ENCODE results near the gene CLBA1.
A peak's percentile ranks its signal among the peaks of the same experiment; 100 is the strongest.
"Not testable (repeated sequence)": the region's sequence is repeated elsewhere in the genome, so short reads cannot be mapped to it uniquely, and the experiment has no call there.

Gene CLBA1

GRCh38 chr14:104985675-104986486, at the start of gene CLBA1:
Gene CLBA1 (plus strand): TSS chr14:104985788. CDS start chr14:104986432, 644 bp downstream.
- peak; percentile 87 for DNase-seq (ENCODE audit: low spot score)

DNA sequence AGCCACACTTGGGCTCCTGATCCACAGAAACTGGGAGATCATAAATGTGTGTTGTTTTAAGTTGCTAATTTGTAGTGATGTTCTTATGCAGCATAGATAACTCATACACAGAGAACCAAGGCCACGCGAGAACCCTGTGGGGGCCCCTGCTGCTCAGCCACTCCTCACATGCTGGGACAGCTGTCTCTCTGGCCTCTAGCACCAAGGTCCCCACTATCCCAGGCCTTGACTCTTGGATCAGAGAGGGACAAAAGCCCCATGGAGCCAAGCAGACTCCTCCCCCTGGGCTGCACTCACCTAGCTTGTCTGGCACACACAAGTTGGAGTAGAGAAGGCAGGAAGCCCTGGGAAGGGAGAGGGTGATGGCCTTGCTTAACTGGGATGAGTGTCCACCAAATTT, 49.6 kb upstream of the CLBA1 start:
- DNase-seq (ENCODE audit: low spot score): no peak

DNA sequence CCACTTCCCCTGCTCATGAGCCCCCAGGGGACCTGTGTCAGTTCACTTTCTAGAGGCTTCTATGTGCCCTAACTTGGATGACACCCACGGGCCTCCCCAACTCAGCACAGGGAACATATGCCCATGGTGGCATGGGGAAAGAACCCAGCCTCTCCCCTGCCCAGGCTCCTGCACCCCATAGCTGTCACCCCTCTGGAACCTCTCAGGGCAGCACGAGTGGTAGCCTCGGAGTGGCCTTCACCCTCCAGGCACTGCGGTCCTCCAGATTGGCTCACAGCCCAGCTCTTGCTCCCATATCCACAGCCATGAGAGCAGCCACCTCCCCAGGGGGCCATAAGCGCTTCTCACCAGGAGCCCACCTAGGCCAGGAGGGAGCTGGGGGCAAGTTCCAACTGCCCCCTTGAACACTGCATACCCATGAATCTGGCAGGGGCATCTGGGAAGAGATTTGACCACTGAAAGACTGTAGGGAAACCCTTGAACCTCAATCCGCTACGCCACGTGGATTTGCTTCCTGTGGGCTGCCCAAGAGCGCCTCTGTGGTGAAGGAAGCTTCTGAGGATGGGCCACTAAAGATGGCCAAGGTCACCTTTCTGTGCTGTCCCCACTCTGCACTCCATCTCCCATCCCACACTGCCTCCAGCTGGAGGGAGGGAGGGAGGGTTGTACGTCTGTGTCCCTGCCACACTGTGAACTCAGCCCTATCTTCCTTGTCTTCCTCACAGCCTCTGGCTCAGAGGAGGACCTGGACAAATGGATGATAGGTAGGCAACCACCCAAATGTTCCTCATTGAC, 49.0 kb upstream of the CLBA1 start:
- DNase-seq (ENCODE audit: low spot score): no peak

DNA sequence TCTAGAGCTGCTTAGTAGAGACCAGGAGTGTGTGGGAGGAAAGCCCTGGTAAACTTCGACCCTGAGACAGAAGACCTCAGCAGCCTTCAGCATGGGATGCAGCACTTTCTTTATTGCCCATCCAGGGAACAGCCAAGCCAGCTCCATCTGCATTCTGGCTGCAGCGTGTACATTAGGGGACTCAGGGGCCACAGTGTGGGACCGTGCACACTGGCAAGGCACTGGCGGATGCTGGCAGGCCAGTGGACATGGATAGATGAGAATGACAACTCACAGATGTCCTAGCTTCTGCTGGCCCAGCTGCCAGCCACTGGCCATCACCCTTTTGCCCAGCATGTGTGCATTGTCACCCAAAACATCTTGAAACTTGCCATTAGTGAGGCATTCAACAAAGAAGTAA, 48.4 kb upstream of the CLBA1 start:
- no peak for DNase-seq (ENCODE audit: low spot score)

- DNase-seq (ENCODE audit: low spot score): no peak
These were observed 47.8 kb upstream of the CLBA1 start for GRCh38 chr14:104937694-104938365.

DNA sequence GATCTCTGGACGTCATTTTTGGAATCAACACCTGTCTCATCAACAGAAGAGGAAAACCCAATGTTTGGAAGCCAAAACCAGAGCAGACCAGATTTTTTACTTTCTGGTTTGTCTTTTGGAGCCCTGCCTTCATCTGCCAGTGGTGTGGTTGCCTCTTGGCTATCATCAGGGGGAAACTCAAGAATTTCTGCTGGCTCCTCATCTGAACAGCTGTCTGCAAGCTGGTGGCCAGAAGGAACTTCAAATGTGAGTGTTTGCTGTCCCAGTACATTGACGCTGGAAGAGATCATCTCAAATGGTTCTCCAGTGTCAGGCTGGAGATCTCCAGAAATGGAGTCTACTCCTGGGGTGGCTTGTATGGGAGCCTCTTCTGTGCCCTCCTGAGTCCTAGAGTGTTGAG, 47.2 kb upstream of the CLBA1 start:
- DNase-seq (ENCODE audit: low spot score): no peak

DNA sequence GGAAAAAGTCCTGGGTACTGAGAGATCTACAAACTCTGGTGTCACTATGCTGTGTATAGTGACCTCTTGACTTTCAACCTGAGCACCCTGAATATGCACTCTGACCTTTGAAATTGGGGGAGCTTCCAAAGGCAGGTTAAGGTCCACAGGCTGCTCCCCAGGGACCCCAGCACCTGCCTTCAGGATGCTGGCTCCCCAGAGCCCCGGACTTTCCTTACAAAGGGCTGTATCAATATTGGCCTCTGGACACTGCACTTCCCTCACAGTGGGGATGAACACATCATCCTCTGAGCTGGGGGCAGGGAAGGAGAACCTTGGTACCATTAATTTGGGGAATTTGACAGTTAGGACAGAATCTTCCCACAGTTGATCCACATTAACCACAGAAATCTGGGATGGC, 46.6 kb upstream of the CLBA1 start:
- DNase-seq (ENCODE audit: low spot score): no peak

DNA sequence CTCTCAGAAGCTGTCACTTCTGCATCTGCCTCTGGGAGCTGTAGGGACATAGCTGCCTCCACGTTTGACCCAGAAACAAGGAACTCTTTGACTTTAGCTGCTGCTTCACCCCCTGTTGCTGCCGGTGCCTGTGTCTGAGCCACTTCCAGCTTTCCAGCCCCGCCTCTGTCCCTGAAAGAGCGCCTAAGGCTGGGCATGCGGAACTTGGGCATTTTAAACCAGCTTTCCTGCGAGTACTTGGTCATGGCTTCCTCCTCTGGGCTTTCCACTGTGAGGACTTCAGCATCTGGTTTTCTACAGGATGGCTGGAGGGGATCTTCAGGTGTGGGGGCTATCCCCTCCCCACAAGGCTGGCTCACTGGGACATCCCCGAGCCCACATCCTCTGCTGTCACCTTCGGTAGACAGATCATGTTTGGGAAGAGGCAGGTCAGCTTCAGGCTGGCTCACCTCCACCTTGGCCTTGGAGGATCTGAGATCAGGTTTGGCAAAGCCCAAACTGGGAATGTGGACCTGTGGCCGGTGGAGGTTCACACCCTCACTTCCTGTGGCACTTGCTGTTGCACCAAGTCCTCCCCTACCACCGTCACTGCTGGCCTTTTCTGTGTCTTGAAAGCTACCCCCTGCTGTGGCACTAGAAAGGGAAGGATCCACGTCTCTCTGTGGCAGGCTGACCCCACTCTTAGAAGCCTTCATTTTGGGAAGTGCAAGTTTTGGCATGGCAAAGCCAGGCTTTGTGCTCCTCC, 45.8 kb upstream of the CLBA1 start:
- DNase-seq (ENCODE audit: low spot score): no peak

- DNase-seq (ENCODE audit: low spot score): no peak
These were observed 45.0 kb upstream of the CLBA1 start for GRCh38 chr14:104940526-104941150.

- no peak for DNase-seq (ENCODE audit: low spot score)
These were observed 43.9 kb upstream of the CLBA1 start for GRCh38 chr14:104941508-104942365.

DNA sequence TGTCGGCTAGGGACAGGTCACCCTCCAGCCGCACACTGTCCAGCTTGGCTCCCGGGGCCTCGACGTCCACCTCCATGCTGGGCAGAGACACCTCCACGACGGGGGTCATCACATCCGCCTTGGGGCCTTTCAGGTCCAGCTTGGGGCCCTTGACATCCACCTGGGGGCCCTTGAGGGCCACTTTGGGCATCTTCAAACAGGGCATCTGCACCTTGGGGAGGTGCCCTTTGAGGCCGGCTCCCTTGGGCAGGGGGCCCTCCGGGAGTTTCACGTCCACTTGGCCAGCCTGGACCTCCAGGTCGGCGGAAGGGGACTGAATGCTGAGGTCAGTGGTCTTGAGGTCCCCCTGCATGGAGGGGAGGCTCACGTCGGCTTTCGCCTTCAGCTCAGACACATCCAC, 43.0 kb upstream of the CLBA1 start:
- DNase-seq (ENCODE audit: low spot score): no peak

DNA sequence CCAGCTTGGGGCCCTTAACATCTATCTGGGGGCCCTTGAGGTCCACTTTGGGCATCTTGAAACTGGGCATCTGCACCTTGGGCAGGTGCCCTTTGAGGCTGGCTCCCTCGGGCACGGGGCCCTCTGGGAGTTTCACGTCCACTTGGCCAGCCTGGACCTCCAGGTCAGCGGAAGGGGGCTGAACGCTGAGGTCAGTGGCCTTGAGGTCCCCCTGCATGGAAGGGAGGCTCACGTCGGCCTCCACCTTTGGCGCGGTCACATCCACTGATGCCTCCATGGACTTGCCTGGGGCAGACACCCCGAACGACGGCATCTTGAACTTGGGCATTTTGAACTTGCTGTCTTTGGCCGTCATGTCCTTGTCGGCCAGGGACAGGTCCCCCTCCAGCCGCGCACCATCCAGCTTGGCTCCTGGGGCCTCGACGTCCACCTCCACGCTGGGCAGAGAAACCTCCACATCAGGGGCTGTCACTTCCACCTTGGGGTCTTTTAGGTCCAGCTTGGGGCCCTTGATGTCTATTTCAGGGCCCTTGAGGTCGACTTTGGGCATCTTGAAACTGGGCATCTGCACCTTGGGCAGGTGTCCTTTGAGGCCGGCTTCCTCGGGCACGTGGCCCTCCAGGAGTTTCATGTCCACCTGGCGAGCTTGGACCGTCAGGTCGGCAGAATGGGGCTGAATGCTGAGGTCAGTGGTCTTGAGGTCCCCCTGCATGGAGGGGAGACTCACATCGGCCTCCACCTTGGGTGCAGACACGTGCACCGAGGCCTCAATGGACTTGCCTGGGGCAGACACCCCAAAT, 42.2 kb upstream of the CLBA1 start:
- DNase-seq (ENCODE audit: low spot score): not testable (repeated sequence)

- DNase-seq (ENCODE audit: low spot score): not testable (repeated sequence)
These were observed 41.6 kb upstream of the CLBA1 start for GRCh38 chr14:104944016-104944308.

- DNase-seq (ENCODE audit: low spot score): not testable (repeated sequence)
These were observed 41.0 kb upstream of the CLBA1 start for GRCh38 chr14:104944436-104945205.

- not testable (repeated sequence) for DNase-seq (ENCODE audit: low spot score)
These were observed 40.3 kb upstream of the CLBA1 start for GRCh38 chr14:104945266-104945665.

DNA sequence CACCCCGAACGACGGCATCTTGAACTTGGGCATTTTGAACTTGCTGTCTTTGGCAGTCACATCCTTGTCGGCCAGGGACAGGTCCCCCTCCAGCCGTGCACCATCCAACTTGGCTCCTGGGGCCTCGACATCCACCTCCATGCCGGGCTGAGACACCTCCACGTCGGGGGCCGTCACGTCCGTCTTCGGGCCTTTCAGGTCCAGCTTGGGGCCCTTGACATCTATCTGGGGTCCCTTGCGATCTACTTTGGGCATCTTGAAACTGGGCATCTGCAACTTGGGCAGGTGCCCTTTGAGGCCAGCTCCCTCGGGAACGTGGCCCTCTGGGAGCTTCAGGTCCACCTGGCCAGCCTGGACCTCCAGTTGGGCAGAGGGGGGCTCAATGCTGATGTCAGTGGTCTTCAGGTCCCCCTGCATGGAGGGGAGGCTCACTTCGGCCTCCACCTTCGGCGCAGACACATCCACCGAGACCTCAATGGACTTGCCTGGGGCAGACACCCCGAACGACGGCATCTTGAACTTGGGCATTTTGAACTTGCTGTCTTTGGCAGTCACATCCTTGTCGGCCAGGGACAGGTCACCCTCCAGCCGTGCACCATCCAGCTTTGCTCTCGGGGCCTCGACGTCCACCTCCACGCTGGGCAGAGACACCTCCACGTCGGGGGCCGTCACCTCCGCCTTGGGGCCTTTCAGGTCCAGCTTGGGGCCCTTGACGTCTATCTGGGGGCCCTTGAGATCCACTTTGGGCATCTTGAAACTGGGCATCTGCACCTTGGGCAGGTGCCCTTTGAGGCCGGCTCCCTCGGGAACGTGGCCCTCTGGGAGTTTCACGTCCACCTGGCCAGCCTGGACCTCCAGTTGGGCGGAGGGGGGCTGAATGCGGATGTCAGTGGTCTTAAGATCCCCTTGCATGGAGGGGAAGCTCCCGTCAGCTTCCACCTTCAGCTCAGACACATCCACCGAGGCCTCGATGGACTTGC, 39.3 kb upstream of the CLBA1 start:
- DNase-seq (ENCODE audit: low spot score): not testable (repeated sequence)

GRCh38 chr14:104947201-104947600, 38.4 kb upstream of the CLBA1 start:
- not testable (repeated sequence) for DNase-seq (ENCODE audit: low spot score)

Data from CD4-positive, alpha-beta T cell treated with Interleukin-15 for 4 hours (primary cell).